ENCODE measurements around the gene HPCAL1.

- TF ChIP-seq CTCF (IDR thresholded peaks at IDR 0.05) (no peak), EP300 (IDR thresholded peaks at IDR 0.05) (no peak), POLR2A (IDR thresholded peaks at IDR 0.05; ENCODE audit: low read depth) (no peak), POLR2AphosphoS5 (IDR thresholded peaks at IDR 0.05) (no peak)
Observed at GRCh38 chr2:10324095-10324832, 21.6 kb downstream of the HPCAL1 start.
